Skeletal muscle satellite cell (primary cell): ENCODE results near the gene NEAT1.
A peak's percentile ranks its signal among the peaks of the same experiment; 100 is the strongest.

Source experiments
- H3K27me3 ChIP-seq: 2 replicates; pipeline ENCODE4 v1.7.0; 2013; ENCODE audit warnings: low read length; ENCODE audit not compliant: control insufficient read depth, insufficient read depth
- H3K36me3 ChIP-seq: 2 replicates; pipeline ENCODE4 v1.7.0; 2013; ENCODE audit warnings: mild to moderate bottlenecking, control low read depth, low read length; ENCODE audit not compliant: insufficient read depth
- H3K4me1 ChIP-seq: 2 replicates; pipeline ENCODE4 v1.7.0; 2013; ENCODE audit warnings: low read length; ENCODE audit not compliant: control insufficient read depth, insufficient read depth
- H3K4me2 ChIP-seq: 2 replicates; pipeline ENCODE4 v1.7.0; 2013; ENCODE audit warnings: mild to moderate bottlenecking, low read length
- H3K4me3 ChIP-seq: 2 replicates; pipeline ENCODE4 v1.7.0; 2013; ENCODE audit warnings: low read length
- H3K9ac ChIP-seq: 2 replicates; pipeline ENCODE4 v1.7.0; 2013; ENCODE audit warnings: mild to moderate bottlenecking, low read depth, low read length, moderate library complexity
- H3K9me3 ChIP-seq: replicated peaks from 2 replicates; pipeline ENCODE4 v1.7.0; 2013; ENCODE audit warnings: mild to moderate bottlenecking, control low read depth, low read length

NEAT1 gene

GRCh38 chr11:65476632-65477148 lies 54.1 kb downstream of the NEAT1 start:
- H3K36me3 ChIP-seq = no peaks in the 10 kb centered on the region
- no peaks in the 10 kb centered on the region for H3K9me3 ChIP-seq
- peak overlapping the region; percentile 100 for H3K9ac ChIP-seq
- H3K4me1 ChIP-seq = peaks cover 56% of the 10 kb centered on the region
- H3K4me3 ChIP-seq = peak overlapping the region; percentile 82
- H3K27me3 ChIP-seq = no peaks in the 10 kb centered on the region
- H3K4me2 ChIP-seq = peak overlapping the region; percentile 99

GRCh38 chr11:65477149-65477965 lies 54.8 kb downstream of the NEAT1 start:
- H3K4me2 ChIP-seq = peak overlapping the region; percentile 99
- H3K4me3 ChIP-seq = peak overlapping the region; percentile 82
- no peaks in the 10 kb centered on the region for H3K36me3 ChIP-seq
- H3K4me1 ChIP-seq = peaks cover 53% of the 10 kb centered on the region
- no peaks in the 10 kb centered on the region for H3K27me3 ChIP-seq
- H3K9ac ChIP-seq = peak overlapping the region; percentile 100
- H3K9me3 ChIP-seq = no peaks in the 10 kb centered on the region

GRCh38 chr11:65478388-65479183 lies 56.0 kb downstream of the NEAT1 start:
- Histone ChIP-seq H3K9ac (peak overlapping the region; percentile 100), H3K4me1 (peaks cover 43% of the 10 kb centered on the region), H3K9me3 (no peaks in the 10 kb centered on the region), H3K4me3 (peak overlapping the region; percentile 54), H3K4me2 (peak overlapping the region; percentile 77), H3K36me3 (no peaks in the 10 kb centered on the region), H3K27me3 (no peaks in the 10 kb centered on the region)

GRCh38 chr11:65479184-65480145 lies 56.9 kb downstream of the NEAT1 start:
- H3K9me3 ChIP-seq = no peaks in the 10 kb centered on the region
- peak overlapping the region; percentile 54 for H3K4me3 ChIP-seq
- no peaks in the 10 kb centered on the region for H3K27me3 ChIP-seq
- H3K36me3 ChIP-seq = no peaks in the 10 kb centered on the region
- H3K4me2 ChIP-seq = peak overlapping the region; percentile 77
- H3K4me1 ChIP-seq = peaks cover 43% of the 10 kb centered on the region
- peak overlapping the region; percentile 100 for H3K9ac ChIP-seq

- H3K27me3 ChIP-seq = no peaks in the 10 kb centered on the region
- peaks cover 54% of the 10 kb centered on the region for H3K4me1 ChIP-seq
- no peaks in the 10 kb centered on the region for H3K36me3 ChIP-seq
- H3K9ac ChIP-seq = no peak overlapping the region
- H3K4me2 ChIP-seq = no peak overlapping the region
- H3K4me3 ChIP-seq = no peak overlapping the region
- H3K9me3 ChIP-seq = no peaks in the 10 kb centered on the region
These were observed 59.8 kb downstream of the NEAT1 start for GRCh38 chr11:65482306-65482850.

- H3K36me3 ChIP-seq = no peaks in the 10 kb centered on the region
- H3K9ac ChIP-seq = peak overlapping the region; percentile 51
- peaks cover 59% of the 10 kb centered on the region for H3K4me1 ChIP-seq
- H3K9me3 ChIP-seq = no peaks in the 10 kb centered on the region
- H3K4me2 ChIP-seq = peak overlapping the region; percentile 12
- no peak overlapping the region for H3K4me3 ChIP-seq
- H3K27me3 ChIP-seq = no peaks in the 10 kb centered on the region
These were observed 63.3 kb downstream of the NEAT1 start for GRCh38 chr11:65485920-65486219.

- Histone ChIP-seq H3K9ac (peak overlapping the region; percentile 67), H3K9me3 (no peaks in the 10 kb centered on the region), H3K4me2 (peak overlapping the region; percentile 42), H3K27me3 (no peaks in the 10 kb centered on the region), H3K36me3 (no peaks in the 10 kb centered on the region), H3K4me1 (peaks cover 63% of the 10 kb centered on the region), H3K4me3 (peak overlapping the region; percentile 15)
These were observed 64.2 kb downstream of the NEAT1 start for GRCh38 chr11:65486570-65487466.

- Histone ChIP-seq H3K4me3 (peak overlapping the region; percentile 41), H3K4me1 (peaks cover 71% of the 10 kb centered on the region)
These were observed 65.1 kb downstream of the NEAT1 start for GRCh38 chr11:65487467-65488272.

GRCh38 chr11:65488273-65489034 lies 65.9 kb downstream of the NEAT1 start:
- Histone ChIP-seq H3K9ac (peak overlapping the region; percentile 88), H3K36me3 (no peaks in the 10 kb centered on the region), H3K4me1 (peaks cover 79% of the 10 kb centered on the region), H3K9me3 (no peaks in the 10 kb centered on the region), H3K27me3 (no peaks in the 10 kb centered on the region), H3K4me2 (peak overlapping the region; percentile 72), H3K4me3 (peak overlapping the region; percentile 41)

More at GRCh38 chr11:65487467-65488272, 65.1 kb downstream of the NEAT1 start:
- Histone ChIP-seq H3K9ac (peak overlapping the region; percentile 88), H3K36me3 (no peaks in the 10 kb centered on the region), H3K9me3 (no peaks in the 10 kb centered on the region), H3K4me2 (peak overlapping the region; percentile 72), H3K27me3 (no peaks in the 10 kb centered on the region)
